ENCODE results near the gene MYOZ1. TPM values are rescaled to one million over a fixed set of nuclear protein-coding genes. Genes with fewer than 3 reads are reported as not detected.

MYOZ1 gene
- polyA plus RNA-seq, 1 of the 3 experiments (the other 2 are of a cell fraction), result 0.26 TPM

DNA sequence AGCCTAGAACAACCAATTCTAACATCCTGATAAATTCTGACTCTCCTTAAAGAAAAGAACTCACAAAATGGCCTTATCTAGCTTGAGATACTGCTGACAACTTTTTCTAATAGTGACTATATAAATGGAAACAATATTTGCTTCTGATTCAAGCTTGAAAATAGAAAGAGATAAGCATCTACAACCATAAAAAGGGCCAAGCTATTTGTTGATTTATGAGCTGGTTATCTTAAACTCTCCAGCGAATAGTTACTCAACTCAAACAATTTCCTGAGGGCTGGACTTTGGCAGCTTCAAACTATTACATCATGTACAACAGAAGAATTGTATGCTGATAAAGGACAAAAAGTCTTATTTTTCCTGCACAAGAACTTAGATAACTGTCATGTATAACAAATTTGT, 54.7 kb downstream of the MYOZ1 start (continued):
- TF ChIP-seq, protein P1, sequence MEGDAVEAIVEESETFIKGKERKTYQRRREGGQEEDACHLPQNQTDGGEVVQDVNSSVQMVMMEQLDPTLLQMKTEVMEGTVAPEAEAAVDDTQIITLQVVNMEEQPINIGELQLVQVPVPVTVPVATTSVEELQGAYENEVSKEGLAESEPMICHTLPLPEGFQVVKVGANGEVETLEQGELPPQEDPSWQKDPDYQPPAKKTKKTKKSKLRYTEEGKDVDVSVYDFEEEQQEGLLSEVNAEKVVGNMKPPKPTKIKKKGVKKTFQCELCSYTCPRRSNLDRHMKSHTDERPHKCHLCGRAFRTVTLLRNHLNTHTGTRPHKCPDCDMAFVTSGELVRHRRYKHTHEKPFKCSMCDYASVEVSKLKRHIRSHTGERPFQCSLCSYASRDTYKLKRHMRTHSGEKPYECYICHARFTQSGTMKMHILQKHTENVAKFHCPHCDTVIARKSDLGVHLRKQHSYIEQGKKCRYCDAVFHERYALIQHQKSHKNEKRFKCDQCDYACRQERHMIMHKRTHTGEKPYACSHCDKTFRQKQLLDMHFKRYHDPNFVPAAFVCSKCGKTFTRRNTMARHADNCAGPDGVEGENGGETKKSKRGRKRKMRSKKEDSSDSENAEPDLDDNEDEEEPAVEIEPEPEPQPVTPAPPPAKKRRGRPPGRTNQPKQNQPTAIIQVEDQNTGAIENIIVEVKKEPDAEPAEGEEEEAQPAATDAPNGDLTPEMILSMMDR (IDR thresholded peaks at IDR 0.05), result no peak
- TF ChIP-seq RXRA (IDR thresholded peaks at IDR 0.05; ENCODE audit: borderline replicate concordance, low read depth) (peak; percentile 74; the same call in 1 of the 2 replicates), YY1 (IDR thresholded peaks at IDR 0.05; ENCODE audit: low read depth) (peak; percentile 45; the same call in 1 of the 2 replicates), MXI1 (IDR thresholded peaks at IDR 0.05; ENCODE audit: low read depth, low read length) (no peak)
- TF ChIP-seq, protein P2, sequence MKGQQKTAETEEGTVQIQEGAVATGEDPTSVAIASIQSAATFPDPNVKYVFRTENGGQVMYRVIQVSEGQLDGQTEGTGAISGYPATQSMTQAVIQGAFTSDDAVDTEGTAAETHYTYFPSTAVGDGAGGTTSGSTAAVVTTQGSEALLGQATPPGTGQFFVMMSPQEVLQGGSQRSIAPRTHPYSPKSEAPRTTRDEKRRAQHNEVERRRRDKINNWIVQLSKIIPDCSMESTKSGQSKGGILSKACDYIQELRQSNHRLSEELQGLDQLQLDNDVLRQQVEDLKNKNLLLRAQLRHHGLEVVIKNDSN (IDR thresholded peaks at IDR 0.05; ENCODE audit: borderline replicate concordance, low read depth), result no peak
- TF ChIP-seq, protein P3, sequence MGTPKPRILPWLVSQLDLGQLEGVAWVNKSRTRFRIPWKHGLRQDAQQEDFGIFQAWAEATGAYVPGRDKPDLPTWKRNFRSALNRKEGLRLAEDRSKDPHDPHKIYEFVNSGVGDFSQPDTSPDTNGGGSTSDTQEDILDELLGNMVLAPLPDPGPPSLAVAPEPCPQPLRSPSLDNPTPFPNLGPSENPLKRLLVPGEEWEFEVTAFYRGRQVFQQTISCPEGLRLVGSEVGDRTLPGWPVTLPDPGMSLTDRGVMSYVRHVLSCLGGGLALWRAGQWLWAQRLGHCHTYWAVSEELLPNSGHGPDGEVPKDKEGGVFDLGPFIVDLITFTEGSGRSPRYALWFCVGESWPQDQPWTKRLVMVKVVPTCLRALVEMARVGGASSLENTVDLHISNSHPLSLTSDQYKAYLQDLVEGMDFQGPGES (IDR thresholded peaks at IDR 0.05; ENCODE audit: low read depth, low read length), result no peak

DNA sequence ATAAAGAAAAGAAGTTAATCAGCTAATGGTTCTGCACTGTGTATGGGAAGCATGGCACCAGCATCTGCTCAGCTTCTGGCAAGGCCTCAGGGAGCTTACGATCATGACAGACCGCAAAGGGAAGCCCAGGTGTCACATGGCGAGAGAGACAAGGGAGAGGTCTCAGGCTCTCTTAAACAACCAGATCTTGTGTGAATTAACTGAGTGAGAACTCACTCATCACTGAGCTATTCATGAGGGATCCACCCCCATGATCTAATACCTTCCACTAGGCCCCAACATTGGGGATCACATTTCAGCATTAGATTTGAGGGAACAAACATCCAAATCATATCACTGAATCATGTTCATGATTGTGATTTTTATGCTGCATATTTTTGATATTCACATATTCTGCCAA, 55.9 kb downstream of the MYOZ1 start:
- Histone ChIP-seq H3K9me3 (no peaks in the 10 kb centered on the region), H3K4me3 (ENCODE audit: low read depth in 2 of 2, low read length in 1 of 2) (no peak overlapping the region), H3K4me1 (ENCODE audit: control insufficient read depth in 1 of 2, insufficient read depth in 2 of 2, low read depth in 1 of 2, low read length in 1 of 2) (peaks cover 0 to 18% of the 10 kb centered on the region in 2 experiments; a peak in 3 of 4 replicates), H4K20me1 (ENCODE audit: insufficient read depth) (no peaks in the 10 kb centered on the region), H2AFZ (ENCODE audit: low read depth) (no peak overlapping the region), H3F3A (replicated peaks; ENCODE audit: insufficient read depth) (peaks cover 25% of the 10 kb centered on the region), H3K4me2 (no peak overlapping the region), H3K36me3 (replicated peaks in 1 of 2; ENCODE audit: control insufficient read depth in 1 of 2, insufficient read depth in 2 of 2, low read length in 1 of 2) (no peaks in the 10 kb centered on the region), H3K9me2 (no peaks in the 10 kb centered on the region), H3K9ac (no peak overlapping the region), H3K27me3 (ENCODE audit: insufficient read depth) (no peaks in the 10 kb centered on the region), H3K27ac (ENCODE audit: low read depth in 2 of 2, low read length in 1 of 2) (no peak overlapping the region), H3K79me2 (ENCODE audit: insufficient read depth) (no peaks in the 10 kb centered on the region)
- WGBS (ENCODE audit: low lambda C conversion rate), result 93% methylated on average over 3 of the region's 3 CpGs
- TF ChIP-seq, protein P4, sequence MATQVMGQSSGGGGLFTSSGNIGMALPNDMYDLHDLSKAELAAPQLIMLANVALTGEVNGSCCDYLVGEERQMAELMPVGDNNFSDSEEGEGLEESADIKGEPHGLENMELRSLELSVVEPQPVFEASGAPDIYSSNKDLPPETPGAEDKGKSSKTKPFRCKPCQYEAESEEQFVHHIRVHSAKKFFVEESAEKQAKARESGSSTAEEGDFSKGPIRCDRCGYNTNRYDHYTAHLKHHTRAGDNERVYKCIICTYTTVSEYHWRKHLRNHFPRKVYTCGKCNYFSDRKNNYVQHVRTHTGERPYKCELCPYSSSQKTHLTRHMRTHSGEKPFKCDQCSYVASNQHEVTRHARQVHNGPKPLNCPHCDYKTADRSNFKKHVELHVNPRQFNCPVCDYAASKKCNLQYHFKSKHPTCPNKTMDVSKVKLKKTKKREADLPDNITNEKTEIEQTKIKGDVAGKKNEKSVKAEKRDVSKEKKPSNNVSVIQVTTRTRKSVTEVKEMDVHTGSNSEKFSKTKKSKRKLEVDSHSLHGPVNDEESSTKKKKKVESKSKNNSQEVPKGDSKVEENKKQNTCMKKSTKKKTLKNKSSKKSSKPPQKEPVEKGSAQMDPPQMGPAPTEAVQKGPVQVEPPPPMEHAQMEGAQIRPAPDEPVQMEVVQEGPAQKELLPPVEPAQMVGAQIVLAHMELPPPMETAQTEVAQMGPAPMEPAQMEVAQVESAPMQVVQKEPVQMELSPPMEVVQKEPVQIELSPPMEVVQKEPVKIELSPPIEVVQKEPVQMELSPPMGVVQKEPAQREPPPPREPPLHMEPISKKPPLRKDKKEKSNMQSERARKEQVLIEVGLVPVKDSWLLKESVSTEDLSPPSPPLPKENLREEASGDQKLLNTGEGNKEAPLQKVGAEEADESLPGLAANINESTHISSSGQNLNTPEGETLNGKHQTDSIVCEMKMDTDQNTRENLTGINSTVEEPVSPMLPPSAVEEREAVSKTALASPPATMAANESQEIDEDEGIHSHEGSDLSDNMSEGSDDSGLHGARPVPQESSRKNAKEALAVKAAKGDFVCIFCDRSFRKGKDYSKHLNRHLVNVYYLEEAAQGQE (IDR thresholded peaks at IDR 0.05; ENCODE audit: low read depth, low read length), result no peak
- DNase-seq, result no peak
- CTCF ChIA-PET, result no interaction called here
- POLR2A ChIA-PET, result no interaction called here
